ENCODE results near the gene ALDH1A1. TPM values are rescaled to one million over a fixed set of nuclear protein-coding genes. Genes with fewer than 3 reads are reported as not detected.

ALDH1A1 gene
- total RNA-seq, 1 donor from 2014 or later, result 43.9 TPM

DNA sequence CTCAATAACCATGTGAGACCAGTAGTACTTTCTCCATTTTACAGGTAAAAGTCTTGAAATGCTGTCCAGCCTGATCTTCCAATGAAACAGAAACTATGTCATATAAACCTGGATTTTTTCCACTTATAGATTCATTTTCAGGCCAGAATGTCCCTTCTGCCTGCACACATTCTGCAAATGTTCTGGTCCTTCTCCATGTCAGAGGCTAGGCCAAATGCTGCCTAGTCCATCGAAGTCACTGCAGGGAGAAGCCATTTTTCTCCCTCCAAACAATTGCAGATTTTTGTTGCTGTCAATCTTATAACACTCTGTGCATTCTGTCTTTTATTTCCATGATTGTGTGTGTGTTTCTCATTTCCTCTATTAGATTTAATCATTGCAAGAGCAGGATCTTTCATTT, 59.4 kb downstream of the ALDH1A1 start:
- TF ChIP-seq, protein P1, sequence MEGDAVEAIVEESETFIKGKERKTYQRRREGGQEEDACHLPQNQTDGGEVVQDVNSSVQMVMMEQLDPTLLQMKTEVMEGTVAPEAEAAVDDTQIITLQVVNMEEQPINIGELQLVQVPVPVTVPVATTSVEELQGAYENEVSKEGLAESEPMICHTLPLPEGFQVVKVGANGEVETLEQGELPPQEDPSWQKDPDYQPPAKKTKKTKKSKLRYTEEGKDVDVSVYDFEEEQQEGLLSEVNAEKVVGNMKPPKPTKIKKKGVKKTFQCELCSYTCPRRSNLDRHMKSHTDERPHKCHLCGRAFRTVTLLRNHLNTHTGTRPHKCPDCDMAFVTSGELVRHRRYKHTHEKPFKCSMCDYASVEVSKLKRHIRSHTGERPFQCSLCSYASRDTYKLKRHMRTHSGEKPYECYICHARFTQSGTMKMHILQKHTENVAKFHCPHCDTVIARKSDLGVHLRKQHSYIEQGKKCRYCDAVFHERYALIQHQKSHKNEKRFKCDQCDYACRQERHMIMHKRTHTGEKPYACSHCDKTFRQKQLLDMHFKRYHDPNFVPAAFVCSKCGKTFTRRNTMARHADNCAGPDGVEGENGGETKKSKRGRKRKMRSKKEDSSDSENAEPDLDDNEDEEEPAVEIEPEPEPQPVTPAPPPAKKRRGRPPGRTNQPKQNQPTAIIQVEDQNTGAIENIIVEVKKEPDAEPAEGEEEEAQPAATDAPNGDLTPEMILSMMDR (IDR thresholded peaks at IDR 0.05), result no peak
- Histone ChIP-seq H3K36me3 (peaks cover 0 to 10% of the 10 kb centered on the region in 2 donors), H3K9me3 (no peaks in the 10 kb centered on the region), H3K27ac (no peak overlapping the region), H3K27me3 (no peaks in the 10 kb centered on the region), H3K4me1 (no peaks in the 10 kb centered on the region), H3K4me3 (no peak overlapping the region)
- intact Hi-C loops (cut with DNase I), result no loop called here
- DNase-seq (ENCODE audit: low spot score in 2 of 2), result no peak

GRCh38 chr9:72891043-72891442, 61.8 kb downstream of the ALDH1A1 start:
- TF ChIP-seq, protein P1 (IDR thresholded peaks at IDR 0.05), result no peak
- DNase-seq (ENCODE audit: low spot score in 2 of 2), result no peak
- intact Hi-C loops (cut with DNase I), result no loop called here
- H3K9me3 ChIP-seq, result no peaks in the 10 kb centered on the region
- no peaks in the 10 kb centered on the region for H3K4me1 ChIP-seq
- no peaks in the 10 kb centered on the region for H3K27me3 ChIP-seq
- peaks cover 0 to 10% of the 10 kb centered on the region in 2 donors for H3K36me3 ChIP-seq
- H3K27ac ChIP-seq, result no peak overlapping the region
- no peak overlapping the region for H3K4me3 ChIP-seq

DNA sequence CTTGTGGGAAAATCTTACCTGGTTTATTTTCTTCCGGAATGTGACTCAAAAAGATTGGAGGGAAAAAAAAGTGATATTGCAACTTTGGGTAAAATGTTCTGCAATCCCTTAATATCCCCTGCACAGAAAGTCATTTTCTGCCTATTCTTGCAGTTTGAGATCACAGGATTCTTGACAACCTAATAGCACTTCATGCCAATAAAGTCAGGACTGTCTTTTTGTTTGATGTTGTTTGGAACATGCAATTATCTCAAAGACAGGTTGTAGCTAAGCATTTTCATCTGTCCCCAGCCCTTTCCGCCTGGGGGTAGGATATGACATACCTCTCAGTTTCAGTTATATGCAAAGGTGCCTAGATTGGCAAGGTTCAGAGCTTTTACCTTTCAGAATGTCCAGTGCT, 63.9 kb downstream of the ALDH1A1 start:
- no peaks in the 10 kb centered on the region for H3K4me1 ChIP-seq
- H3K9me3 ChIP-seq, result no peaks in the 10 kb centered on the region
- no peaks in the 10 kb centered on the region for H3K27me3 ChIP-seq
- intact Hi-C loops (cut with DNase I), result no loop called here
- TF ChIP-seq, protein P1 (IDR thresholded peaks at IDR 0.05), result no peak
- no peak overlapping the region for H3K4me3 ChIP-seq
- H3K36me3 ChIP-seq, result peaks cover 0 to 10% of the 10 kb centered on the region in 2 donors
- H3K27ac ChIP-seq, result no peak overlapping the region
- no peak for DNase-seq (ENCODE audit: low spot score in 2 of 2)

- no peaks in the 10 kb centered on the region for H3K27me3 ChIP-seq
- TF ChIP-seq, protein P1 (IDR thresholded peaks at IDR 0.05), result no peak
- no peaks in the 10 kb centered on the region for H3K9me3 ChIP-seq
- no peak overlapping the region for H3K4me3 ChIP-seq
- DNase-seq (ENCODE audit: low spot score in 2 of 2), result no peak
- intact Hi-C loops (cut with DNase I), result no loop called here
- peaks cover 0 to under 1% of the 10 kb centered on the region in 2 donors for H3K4me1 ChIP-seq
- peaks cover 0 to 10% of the 10 kb centered on the region in 2 donors for H3K36me3 ChIP-seq
- H3K27ac ChIP-seq, result no peak overlapping the region
These were observed 64.8 kb downstream of the ALDH1A1 start for GRCh38 chr9:72888067-72888466.

DNA sequence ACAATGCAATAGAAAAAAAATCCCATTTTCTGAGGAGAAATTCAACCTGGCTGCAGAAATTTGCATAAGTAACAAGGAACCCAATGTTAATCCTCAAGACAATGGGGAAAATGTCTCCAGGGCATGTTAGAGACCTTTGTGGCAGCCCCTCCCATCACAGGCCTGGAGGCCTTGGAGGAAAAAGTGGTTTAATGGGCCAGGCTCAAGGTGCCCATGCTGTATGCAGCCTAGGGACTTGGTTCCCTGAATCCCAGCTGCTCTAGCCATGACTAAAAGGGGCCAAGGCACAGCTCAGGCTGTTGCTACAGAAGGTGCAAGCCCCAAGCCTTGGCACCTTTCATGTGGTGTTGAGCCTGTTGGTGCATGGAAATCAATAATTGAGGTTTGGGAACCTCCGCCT, 66.5 kb downstream of the ALDH1A1 start:
- Histone ChIP-seq H3K9me3 (no peaks in the 10 kb centered on the region), H3K27me3 (no peaks in the 10 kb centered on the region), H3K4me3 (no peak overlapping the region), H3K27ac (no peak overlapping the region), H3K36me3 (peaks cover 0 to 10% of the 10 kb centered on the region in 2 donors), H3K4me1 (peaks cover 0 to 11% of the 10 kb centered on the region in 2 donors)
- TF ChIP-seq, protein P1 (IDR thresholded peaks at IDR 0.05), result no peak
- intact Hi-C loops (cut with DNase I), result no loop called here
- DNase-seq (ENCODE audit: low spot score in 2 of 2), result no peak

GRCh38 chr9:72884508-72884907, 68.3 kb downstream of the ALDH1A1 start:
- H3K9me3 ChIP-seq, result no peaks in the 10 kb centered on the region
- H3K27me3 ChIP-seq, result no peaks in the 10 kb centered on the region
- no peak overlapping the region for H3K27ac ChIP-seq
- intact Hi-C loops (cut with DNase I), result no loop called here
- H3K36me3 ChIP-seq, result peaks cover 0 to 9% of the 10 kb centered on the region in 2 donors
- TF ChIP-seq, protein P1 (IDR thresholded peaks at IDR 0.05), result no peak
- no peak for DNase-seq (ENCODE audit: low spot score in 2 of 2)
- H3K4me1 ChIP-seq, result peaks cover 0 to 11% of the 10 kb centered on the region in 2 donors
- H3K4me3 ChIP-seq, result no peak overlapping the region
